ENCODE data around the gene FHAD1.
A peak's percentile ranks its signal among the peaks of the same experiment; 100 is the strongest.
"Not testable (repeated sequence)": the region's sequence is repeated elsewhere in the genome, so short reads cannot be mapped to it uniquely, and the experiment has no call there.

FHAD1 gene

DNA sequence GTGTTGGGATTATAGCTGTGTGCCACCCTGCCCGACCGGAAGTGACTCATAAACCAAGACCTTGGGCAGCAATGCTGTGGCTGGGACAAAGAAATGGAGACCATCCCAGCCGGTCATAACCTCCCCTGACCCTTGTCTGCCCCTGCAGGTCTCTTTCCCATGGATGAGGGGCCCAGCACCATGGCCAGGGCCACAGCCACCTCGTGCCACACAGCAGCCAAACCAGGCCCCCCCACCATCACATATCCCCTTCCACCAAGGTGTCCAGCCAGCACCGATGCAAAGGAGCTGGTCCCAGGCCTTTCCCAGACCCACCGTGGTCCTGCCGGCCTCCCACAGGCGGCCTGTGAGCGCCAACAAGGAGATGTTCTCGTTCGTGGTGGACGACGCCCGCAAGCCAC lies 42.2 kb downstream of the FHAD1 start:
- in situ Hi-C loops (cut with HindIII; ENCODE audit: low pct_unique_long_range_greater_than_20kb, low sequenced_read_pairs): no loop called here
- no peak for TF ChIP-seq JUND (IDR thresholded peaks at IDR 0.05; ENCODE audit: low read depth)
- no peak for DNase-seq (ENCODE audit: low read depth in 1 of 2, low spot score in 1 of 2)

DNA sequence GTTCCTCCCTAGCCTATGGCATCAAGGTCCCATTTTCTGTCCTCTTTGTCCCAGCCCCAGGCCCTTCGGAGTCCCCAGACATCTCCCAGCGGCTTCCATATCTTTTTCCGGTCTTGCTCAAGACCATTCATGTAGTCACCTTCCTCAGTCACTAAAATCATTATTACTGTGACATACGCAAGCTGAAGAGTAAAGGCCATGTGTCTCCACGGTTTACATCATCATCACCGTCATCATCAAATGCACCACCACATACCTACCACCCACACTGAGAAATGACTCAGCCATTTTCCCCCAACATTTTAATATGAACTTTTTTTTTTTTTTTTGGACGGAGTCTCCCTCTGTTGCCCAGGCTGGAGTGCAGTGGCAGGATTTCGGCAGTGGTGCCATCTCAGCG lies 43.4 kb downstream of the FHAD1 start:
- no peak for DNase-seq (ENCODE audit: low read depth in 1 of 2, low spot score in 1 of 2)
- in situ Hi-C loops (cut with HindIII; ENCODE audit: low pct_unique_long_range_greater_than_20kb, low sequenced_read_pairs): no loop called here
- no peak for TF ChIP-seq JUND (IDR thresholded peaks at IDR 0.05; ENCODE audit: low read depth)

GRCh38 chr1:15295696-15296095 lies 48.7 kb downstream of the FHAD1 start:
- DNase-seq (ENCODE audit: low read depth in 1 of 2, low spot score in 1 of 2): no peak
- TF ChIP-seq JUND (IDR thresholded peaks at IDR 0.05; ENCODE audit: low read depth): no peak
- in situ Hi-C loops (cut with HindIII; ENCODE audit: low pct_unique_long_range_greater_than_20kb, low sequenced_read_pairs): no loop called here

DNA sequence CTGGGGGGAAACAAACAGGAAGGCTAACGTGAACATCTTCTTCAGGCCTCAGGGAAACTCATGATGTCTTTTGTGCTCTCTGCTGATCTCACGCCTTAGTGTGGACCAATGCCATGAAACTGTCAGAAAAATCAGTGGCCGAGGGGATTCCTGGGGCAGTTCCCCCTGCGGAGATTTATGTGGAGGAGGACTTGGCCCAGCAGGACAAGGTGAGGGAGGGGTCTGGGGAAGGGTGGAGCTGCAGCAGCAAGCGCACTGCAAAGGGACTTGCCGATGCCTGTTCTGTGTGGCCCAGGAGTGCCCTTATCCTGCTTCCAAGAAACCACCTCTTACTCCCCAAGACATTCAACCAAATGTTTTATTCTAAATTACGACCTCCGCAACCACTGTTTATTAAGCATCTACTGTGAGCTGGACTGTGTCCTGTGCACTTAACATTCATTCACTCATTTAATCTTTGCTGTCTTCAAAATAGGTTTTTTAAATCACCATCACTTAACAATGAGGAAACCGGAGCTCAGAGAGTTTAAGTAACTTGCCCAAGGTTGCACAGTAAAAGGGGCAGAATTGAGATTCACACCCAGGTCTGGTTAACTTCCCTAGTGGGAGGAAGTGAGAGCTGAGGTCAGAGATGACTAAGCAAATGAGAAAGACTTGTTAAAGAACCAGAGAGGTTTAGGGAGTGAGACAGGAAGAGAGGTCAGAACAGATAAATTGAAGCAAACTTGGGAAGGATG lies 49.7 kb downstream of the FHAD1 start:
- DNase-seq (ENCODE audit: low read depth in 1 of 2, low spot score in 1 of 2): no peak
- in situ Hi-C loops (cut with HindIII; ENCODE audit: low pct_unique_long_range_greater_than_20kb, low sequenced_read_pairs): no loop called here
- no peak for TF ChIP-seq JUND (IDR thresholded peaks at IDR 0.05; ENCODE audit: low read depth)

DNA sequence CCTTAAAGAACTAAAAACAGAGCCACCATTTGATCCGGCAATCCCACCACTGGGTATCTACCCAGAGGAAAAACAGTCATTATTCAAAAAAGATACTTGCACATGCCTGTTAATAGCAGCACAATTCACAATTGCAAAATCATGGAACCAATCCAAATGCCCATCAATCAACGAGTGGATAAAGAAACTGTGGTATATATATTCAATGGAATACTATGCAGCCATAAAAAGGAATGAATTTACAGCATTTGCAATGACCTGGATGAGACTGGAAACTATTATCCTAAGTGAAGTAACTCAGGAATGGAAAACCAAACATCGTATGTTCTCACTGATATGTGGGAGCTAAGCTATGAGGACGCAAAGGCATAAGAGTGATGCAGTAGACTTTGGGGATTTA lies 51.0 kb downstream of the FHAD1 start:
- DNase-seq (ENCODE audit: low read depth in 1 of 2, low spot score in 1 of 2); in situ Hi-C loops (cut with HindIII; ENCODE audit: low pct_unique_long_range_greater_than_20kb, low sequenced_read_pairs): not testable (repeated sequence)

DNA sequence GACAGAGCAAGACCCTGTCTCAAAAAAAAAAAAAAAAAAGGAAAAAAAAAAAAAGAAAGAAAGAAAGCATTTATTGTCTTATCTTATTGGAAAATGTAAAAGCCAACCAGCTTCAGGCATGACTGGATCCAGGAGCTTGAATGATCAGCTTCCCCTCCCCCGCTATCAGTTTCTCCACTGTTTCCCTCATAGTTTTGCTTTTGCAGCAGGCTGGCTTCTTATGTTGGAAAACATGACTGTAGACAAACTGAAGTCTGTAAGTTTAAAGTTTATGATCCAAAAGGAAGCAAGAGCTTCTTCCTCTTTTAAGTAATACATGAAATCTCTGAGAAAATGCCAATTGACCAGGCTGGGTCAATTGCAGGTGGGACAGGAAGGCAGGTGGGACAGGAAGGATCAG lies 52.2 kb downstream of the FHAD1 start:
- TF ChIP-seq JUND (IDR thresholded peaks at IDR 0.05; ENCODE audit: low read depth): no peak
- no peak for DNase-seq (ENCODE audit: low read depth in 1 of 2, low spot score in 1 of 2)
- in situ Hi-C loops (cut with HindIII; ENCODE audit: low pct_unique_long_range_greater_than_20kb, low sequenced_read_pairs): no loop called here

- in situ Hi-C loops (cut with HindIII; ENCODE audit: low pct_unique_long_range_greater_than_20kb, low sequenced_read_pairs): no loop called here
- no peak for TF ChIP-seq JUND (IDR thresholded peaks at IDR 0.05; ENCODE audit: low read depth)
- DNase-seq (ENCODE audit: low read depth in 1 of 2, low spot score in 1 of 2): no peak
These were observed 52.8 kb downstream of the FHAD1 start for GRCh38 chr1:15299806-15300205.

DNA sequence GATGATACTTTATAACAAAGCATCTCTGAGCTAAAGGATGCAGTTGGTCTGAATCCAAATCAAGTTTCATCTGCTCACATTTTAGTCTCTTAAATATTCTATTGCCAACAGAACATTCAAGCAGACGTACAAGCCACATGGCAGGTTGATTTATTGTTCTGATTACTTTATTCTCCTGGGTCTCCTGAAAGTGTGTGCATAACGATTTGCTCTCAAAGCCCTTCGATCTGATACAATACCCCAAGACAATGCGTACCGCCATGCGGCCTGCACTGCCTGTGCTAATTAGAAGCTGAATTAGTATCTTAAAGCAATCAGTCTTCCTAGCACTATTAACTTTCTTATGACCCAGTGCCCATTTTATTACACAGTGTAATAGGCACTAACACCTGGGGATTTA lies 56.9 kb downstream of the FHAD1 start:
- TF ChIP-seq JUND (IDR thresholded peaks at IDR 0.05; ENCODE audit: low read depth): no peak
- in situ Hi-C loops (cut with HindIII; ENCODE audit: low pct_unique_long_range_greater_than_20kb, low sequenced_read_pairs): no loop called here
- no peak for DNase-seq (ENCODE audit: low read depth in 1 of 2, low spot score in 1 of 2)

DNA sequence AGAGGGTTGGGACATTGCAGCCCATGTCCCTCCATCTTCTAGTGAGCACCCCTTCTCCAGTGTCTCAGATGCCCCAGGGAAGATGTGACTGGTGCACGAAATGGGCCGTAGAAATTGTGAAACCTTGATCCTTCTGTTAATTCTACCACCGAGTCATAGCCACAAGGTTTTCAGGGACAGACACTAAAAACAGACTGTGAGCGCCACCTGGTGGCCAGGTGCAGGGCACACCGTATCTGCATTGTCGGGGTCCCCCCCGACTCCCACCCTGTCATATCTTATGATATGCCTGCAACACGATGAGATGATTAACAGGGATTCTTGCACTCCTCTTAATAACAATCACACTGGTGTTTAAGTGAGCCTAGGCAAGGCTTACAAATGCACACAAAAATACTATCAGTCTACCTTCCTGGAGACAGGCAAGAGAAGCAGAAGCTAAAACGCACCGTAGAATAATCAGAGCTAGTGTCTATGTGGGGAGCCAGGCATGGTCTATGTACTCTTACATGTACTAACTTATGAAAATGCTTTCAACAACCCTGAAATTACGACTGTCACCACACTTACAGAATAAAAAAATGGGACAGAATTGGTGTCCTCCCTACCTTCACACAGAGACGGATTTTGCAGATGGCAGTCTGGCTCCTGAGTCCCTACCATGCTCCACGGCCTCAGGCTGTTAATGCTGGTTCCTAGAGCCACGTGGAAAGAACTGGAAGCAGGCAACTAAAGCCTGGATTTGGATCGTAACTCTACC lies 57.9 kb downstream of the FHAD1 start:
- TF ChIP-seq JUND (IDR thresholded peaks at IDR 0.05; ENCODE audit: low read depth): no peak
- in situ Hi-C loops (cut with HindIII; ENCODE audit: low pct_unique_long_range_greater_than_20kb, low sequenced_read_pairs): no loop called here
- peak; percentile 23 to 46 for DNase-seq (ENCODE audit: low read depth in 1 of 2, low spot score in 1 of 2)

DNA sequence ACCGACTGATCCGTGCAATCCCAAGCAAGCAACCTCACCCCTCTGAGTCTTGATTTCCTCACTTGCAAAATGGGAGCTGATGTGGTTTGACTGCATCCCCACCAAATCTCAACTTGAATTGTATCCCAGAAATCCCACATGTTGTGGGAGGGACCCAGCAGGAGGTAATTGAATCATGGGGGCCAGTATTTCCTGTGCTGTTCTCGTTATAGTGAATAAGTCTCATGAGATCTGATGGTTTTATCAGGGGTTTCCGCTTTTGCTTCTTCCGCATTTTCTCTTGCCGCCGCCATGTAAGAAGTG lies 58.4 kb downstream of the FHAD1 start:
- TF ChIP-seq JUND (IDR thresholded peaks at IDR 0.05; ENCODE audit: low read depth): no peak
- in situ Hi-C loops (cut with HindIII; ENCODE audit: low pct_unique_long_range_greater_than_20kb, low sequenced_read_pairs): no loop called here
- no peak for DNase-seq (ENCODE audit: low read depth in 1 of 2, low spot score in 1 of 2)

GRCh38 chr1:15306352-15306751 lies 59.3 kb downstream of the FHAD1 start:
- in situ Hi-C loops (cut with HindIII; ENCODE audit: low pct_unique_long_range_greater_than_20kb, low sequenced_read_pairs); DNase-seq (ENCODE audit: low read depth in 1 of 2, low spot score in 1 of 2): not testable (repeated sequence)

GRCh38 chr1:15308135-15308534 lies 61.1 kb downstream of the FHAD1 start:
- no peak for TF ChIP-seq JUND (IDR thresholded peaks at IDR 0.05; ENCODE audit: low read depth)
- in situ Hi-C loops (cut with HindIII; ENCODE audit: low pct_unique_long_range_greater_than_20kb, low sequenced_read_pairs): no loop called here
- no peak for DNase-seq (ENCODE audit: low read depth in 1 of 2, low spot score in 1 of 2)

GRCh38 chr1:15308621-15309027 lies 61.6 kb downstream of the FHAD1 start:
- DNase-seq (ENCODE audit: low read depth in 1 of 2, low spot score in 1 of 2): no peak
- no peak for TF ChIP-seq JUND (IDR thresholded peaks at IDR 0.05; ENCODE audit: low read depth)
- in situ Hi-C loops (cut with HindIII; ENCODE audit: low pct_unique_long_range_greater_than_20kb, low sequenced_read_pairs): no loop called here

GRCh38 chr1:15309687-15310086 lies 62.7 kb downstream of the FHAD1 start:
- in situ Hi-C loops (cut with HindIII; ENCODE audit: low pct_unique_long_range_greater_than_20kb, low sequenced_read_pairs): no loop called here
- TF ChIP-seq JUND (IDR thresholded peaks at IDR 0.05; ENCODE audit: low read depth): no peak
- DNase-seq (ENCODE audit: low read depth in 1 of 2, low spot score in 1 of 2): no peak
